Measurements from ENCODE around the gene PAQR4. TPM values are rescaled to one million over a fixed set of nuclear protein-coding genes. Genes with fewer than 3 reads are reported as not detected.

PAQR4 gene
- total RNA-seq, 2 experiments from 2014 or later: 37.0 to 37.9 TPM

GRCh38 chr16:2960183-2961010, 8.8 kb upstream of the PAQR4 start:
- Mint-ChIP-seq H3K4me3 (no peak overlapping the region), H3K36me3 (no peaks in the 10 kb centered on the region), H3K27me3 (peaks cover 37% of the 10 kb centered on the region), H3K4me1 (ENCODE audit: low read depth) (peaks cover 13% of the 10 kb centered on the region), H3K9me3 (no peaks in the 10 kb centered on the region), H3K27ac (no peak overlapping the region)
- no peak for DNase-seq
- CTCF ChIA-PET: interaction anchor here (1.1 to 1.3 kb wide), 3 partner anchors 13 to 122 kb away, joined by 3 to 5 read pairs (median 3); no protein-coding TSS in a partner anchor
- intact Hi-C loops (cut with micrococcal nuclease): no loop called here
- POLR2A ChIA-PET: no interaction called here

- no peak for DNase-seq
- ChIA-PET CTCF (interaction anchor here (0.5 to 1.9 kb wide), 6 partner anchors 8 to 71 kb away, joined by 3 to 4 read pairs (median 3); no protein-coding TSS in a partner anchor), POLR2A (no interaction called here)
- H3K36me3 Mint-ChIP-seq: no peaks in the 10 kb centered on the region
- no peak overlapping the region for H3K4me3 Mint-ChIP-seq
- no peaks in the 10 kb centered on the region for H3K9me3 Mint-ChIP-seq
- H3K27ac Mint-ChIP-seq: no peak overlapping the region
- H3K4me1 Mint-ChIP-seq (ENCODE audit: low read depth): peaks cover 16% of the 10 kb centered on the region
- H3K27me3 Mint-ChIP-seq: peaks cover 30% of the 10 kb centered on the region
- intact Hi-C loops (cut with micrococcal nuclease): no loop called here
These were observed 6.6 kb upstream of the PAQR4 start for GRCh38 chr16:2962334-2963073.

- Mint-ChIP-seq H3K27me3 (peaks cover 34% of the 10 kb centered on the region), H3K4me1 (ENCODE audit: low read depth) (peaks cover 20% of the 10 kb centered on the region), H3K27ac (no peak overlapping the region), H3K36me3 (no peaks in the 10 kb centered on the region), H3K4me3 (peak overlapping the region; percentile 43), H3K9me3 (no peaks in the 10 kb centered on the region)
- CTCF ChIA-PET: interaction anchor here (1.1 to 1.9 kb wide), 5 partner anchors 9 to 91 kb away, joined by 3 to 4 read pairs (median 3); no protein-coding TSS in a partner anchor
- intact Hi-C loops (cut with micrococcal nuclease): no loop called here
- POLR2A ChIA-PET: no interaction called here
- DNase-seq: no peak
These were observed 6.0 kb upstream of the PAQR4 start for GRCh38 chr16:2963074-2963722.

GRCh38 chr16:2963723-2964474, 5.2 kb upstream of the PAQR4 start, which contains the start of gene KREMEN2:
TSS of gene KREMEN2 (plus strand) at chr16:2964275. CDS start at chr16:2964521, 246 bp downstream.
- CTCF ChIA-PET: interaction anchor here (0.6 to 1.8 kb wide), 6 partner anchors 14 to 91 kb away, joined by 3 to 4 read pairs (median 4); no protein-coding TSS in a partner anchor
- intact Hi-C loops (cut with micrococcal nuclease): no loop called here
- DNase-seq: peak; percentile 45
- Mint-ChIP-seq H3K27ac (no peak within 1 kb of the TSS), H3K36me3 (no peaks in the 10 kb centered on the region), H3K9me3 (no peaks in the 10 kb centered on the region), H3K4me3 (peak within 1 kb of the TSS; percentile 57), H3K4me1 (ENCODE audit: low read depth) (peaks cover 27% of the 10 kb centered on the region), H3K27me3 (peaks cover 39% of the 10 kb centered on the region)
- POLR2A ChIA-PET: no interaction called here

- POLR2A ChIA-PET: no interaction called here
- H3K27me3 Mint-ChIP-seq: peaks cover 39% of the 10 kb centered on the region
- H3K27ac Mint-ChIP-seq: no peak overlapping the region
- DNase-seq: peak; percentile 72
- CTCF ChIA-PET: interaction anchor here (1.1 to 1.4 kb wide), 2 partner anchors 25 to 63 kb away, joined by 3 to 4 read pairs; no protein-coding TSS in a partner anchor
- H3K4me3 Mint-ChIP-seq: peak overlapping the region; percentile 26
- H3K36me3 Mint-ChIP-seq: no peaks in the 10 kb centered on the region
- intact Hi-C loops (cut with micrococcal nuclease): no loop called here
- peaks cover 27% of the 10 kb centered on the region for H3K4me1 Mint-ChIP-seq (ENCODE audit: low read depth)
- no peaks in the 10 kb centered on the region for H3K9me3 Mint-ChIP-seq
These were observed 4.4 kb upstream of the PAQR4 start for GRCh38 chr16:2964475-2965336.

GRCh38 chr16:2966043-2966807, 2.9 kb upstream of the PAQR4 start:
- Mint-ChIP-seq H3K4me1 (ENCODE audit: low read depth) (peaks cover 35% of the 10 kb centered on the region), H3K27ac (no peak overlapping the region), H3K36me3 (peaks cover 8% of the 10 kb centered on the region), H3K27me3 (peaks cover 33% of the 10 kb centered on the region), H3K4me3 (no peak overlapping the region), H3K9me3 (no peaks in the 10 kb centered on the region)
- DNase-seq: no peak
- ChIA-PET POLR2A (no interaction called here), CTCF (interaction anchor here (1.0 kb wide), 1 partner anchor 46 kb away, joined by 3 read pairs; no protein-coding TSS in a partner anchor)
- intact Hi-C loops (cut with micrococcal nuclease): no loop called here

- intact Hi-C loops (cut with micrococcal nuclease): no loop called here
- POLR2A ChIA-PET: no interaction called here
- no peak for DNase-seq
- no peak overlapping the region for H3K27ac Mint-ChIP-seq
- H3K4me3 Mint-ChIP-seq: no peak overlapping the region
- peaks cover 8% of the 10 kb centered on the region for H3K36me3 Mint-ChIP-seq
- H3K4me1 Mint-ChIP-seq (ENCODE audit: low read depth): peaks cover 36% of the 10 kb centered on the region
- peaks cover 30% of the 10 kb centered on the region for H3K27me3 Mint-ChIP-seq
- CTCF ChIA-PET: interaction anchor here (0.5 to 1.0 kb wide), 2 partner anchors 8 to 47 kb away, joined by 3 read pairs; no protein-coding TSS in a partner anchor
- no peaks in the 10 kb centered on the region for H3K9me3 Mint-ChIP-seq
These were observed 2.3 kb upstream of the PAQR4 start for GRCh38 chr16:2966808-2967191.

GRCh38 chr16:2967211-2967631, 1.9 kb upstream of the PAQR4 start:
- intact Hi-C loops (cut with micrococcal nuclease): no loop called here
- H3K27me3 Mint-ChIP-seq: peaks cover 27% of the 10 kb centered on the region

GRCh38 chr16:2967721-2968161, 1.4 kb upstream of the PAQR4 start:
- no peak overlapping the region for H3K4me3 Mint-ChIP-seq
- no peak overlapping the region for H3K27ac Mint-ChIP-seq

More at GRCh38 chr16:2967211-2967631, 1.9 kb upstream of the PAQR4 start:
- H3K4me3 Mint-ChIP-seq: no peak overlapping the region
- H3K27ac Mint-ChIP-seq: no peak overlapping the region
- DNase-seq: no peak
- no peaks in the 10 kb centered on the region for H3K9me3 Mint-ChIP-seq
- ChIA-PET POLR2A (interaction anchor here (1.4 kb wide), 1 partner anchor 14 kb away, joined by 3 read pairs; no protein-coding TSS in a partner anchor), CTCF (interaction anchor here (0.5 to 1.0 kb wide), 2 partner anchors 8 to 47 kb away, joined by 3 read pairs; no protein-coding TSS in a partner anchor)
- H3K4me1 Mint-ChIP-seq (ENCODE audit: low read depth): peaks cover 37% of the 10 kb centered on the region
- peaks cover 12% of the 10 kb centered on the region for H3K36me3 Mint-ChIP-seq

GRCh38 chr16:2968368-2968737, 795 bp upstream of the PAQR4 start:
- peaks cover 38% of the 10 kb centered on the region for H3K4me1 Mint-ChIP-seq (ENCODE audit: low read depth)
- ChIA-PET CTCF (no interaction called here), POLR2A (interaction anchor here (1.4 to 2.4 kb wide), 2 partner anchors 12 to 13 kb away, joined by 3 to 14 read pairs; partner anchors contain the start of gene PKMYT1)
- intact Hi-C loops (cut with micrococcal nuclease): no loop called here
- no peak overlapping the region for H3K27ac Mint-ChIP-seq
- H3K4me3 Mint-ChIP-seq: peak overlapping the region; percentile 69
- no peak for DNase-seq
- H3K36me3 Mint-ChIP-seq: peaks cover 18% of the 10 kb centered on the region
- H3K27me3 Mint-ChIP-seq: peaks cover 23% of the 10 kb centered on the region
- H3K9me3 Mint-ChIP-seq: no peaks in the 10 kb centered on the region

More at GRCh38 chr16:2967721-2968161, 1.4 kb upstream of the PAQR4 start:
- ChIA-PET POLR2A (interaction anchor here (1.4 kb wide), 1 partner anchor 14 kb away, joined by 3 read pairs; no protein-coding TSS in a partner anchor), CTCF (no interaction called here)
- intact Hi-C loops (cut with micrococcal nuclease): no loop called here
- peaks cover 25% of the 10 kb centered on the region for H3K27me3 Mint-ChIP-seq
- H3K36me3 Mint-ChIP-seq: peaks cover 17% of the 10 kb centered on the region
- peaks cover 38% of the 10 kb centered on the region for H3K4me1 Mint-ChIP-seq (ENCODE audit: low read depth)
- DNase-seq: no peak
- H3K9me3 Mint-ChIP-seq: no peaks in the 10 kb centered on the region

Data from activated CD4-positive, alpha-beta memory T cell treated with anti-CD3 and anti-CD28 coated beads for 36 hours (primary cell).